T1000 (cell line): Measurements from ENCODE around the gene SH2D7.

Experiments
- DNase-seq: peaks from one replicate; lab custom pipeline; 2025; ENCODE audit warnings: mixed read lengths; lab: John Stamatoyannopoulos, UW

SH2D7 gene

GRCh38 chr15:78079298-78080087 is 12.9 kb upstream of the SH2D7 start:
- DNase-seq, result no peak

GRCh38 chr15:78080088-78080460 is 12.3 kb upstream of the SH2D7 start:
- no peak for DNase-seq

- DNase-seq, result peak; percentile 22
Observed at GRCh38 chr15:78082106-78082742, 10.1 kb upstream of the SH2D7 start.

- no peak for DNase-seq
Observed at GRCh38 chr15:78082743-78083110, 9.6 kb upstream of the SH2D7 start.

- no peak for DNase-seq
Observed at GRCh38 chr15:78083186-78083585, 9.2 kb upstream of the SH2D7 start.

- no peak for DNase-seq
Observed at GRCh38 chr15:78083687-78084448, 8.5 kb upstream of the SH2D7 start.

GRCh38 chr15:78084449-78084750 is 8.0 kb upstream of the SH2D7 start:
- no peak for DNase-seq

GRCh38 chr15:78085928-78086327 is 6.4 kb upstream of the SH2D7 start:
- no peak for DNase-seq

GRCh38 chr15:78087951-78088772 is 4.2 kb upstream of the SH2D7 start:
- no peak for DNase-seq

- no peak for DNase-seq
Observed at GRCh38 chr15:78088773-78089080, 3.6 kb upstream of the SH2D7 start.

- DNase-seq, result no peak
Observed at GRCh38 chr15:78090422-78091063, 1.8 kb upstream of the SH2D7 start.

GRCh38 chr15:78093242-78094020 is 1.1 kb downstream of the SH2D7 start:
- no peak for DNase-seq

- DNase-seq, result no peak
Observed at GRCh38 chr15:78097667-78098066, 5.3 kb downstream of the SH2D7 start.

- DNase-seq, result no peak
Observed at GRCh38 chr15:78098131-78098755, 5.9 kb downstream of the SH2D7 start.

GRCh38 chr15:78100886-78101285 is 8.5 kb downstream of the SH2D7 start:
- DNase-seq, result no peak

- DNase-seq, result no peak
Observed at GRCh38 chr15:78101423-78102105, 9.2 kb downstream of the SH2D7 start.

GRCh38 chr15:78102211-78102610 is 9.8 kb downstream of the SH2D7 start:
- DNase-seq, result no peak

GRCh38 chr15:78102741-78103140 is 10.4 kb downstream of the SH2D7 start:
- DNase-seq, result no peak

GRCh38 chr15:78103406-78104118 is 11.2 kb downstream of the SH2D7 start:
- no peak for DNase-seq

- DNase-seq, result no peak
Observed at GRCh38 chr15:78104119-78104479, 11.7 kb downstream of the SH2D7 start.
